Stimulated activated naive CD8-positive, alpha-beta T cell treated with anti-CD3 and anti-CD28 coated beads, Interleukin-15, Interleukin-2, amounts not matched to agents 100 ng/mL and 50 ng/mL, for 24 hours (primary cell): ENCODE data around the gene SYNE1.

ENCODE experiments used
- H3K27ac Mint-ChIP-seq: one replicate; pipeline ENCODE4 v1.8.0; 2021; ENCODE audit warnings: mild to moderate bottlenecking, mixed read lengths
- H3K27me3 Mint-ChIP-seq: one replicate; pipeline ENCODE4 v1.8.0; 2021; ENCODE audit warnings: mixed read lengths
- H3K36me3 Mint-ChIP-seq: one replicate; pipeline ENCODE4 v1.8.0; 2021; ENCODE audit warnings: low read depth, mixed read lengths
- H3K4me1 Mint-ChIP-seq: one replicate; pipeline ENCODE4 v1.8.0; 2021; ENCODE audit warnings: low read depth, mixed read lengths
- H3K4me3 Mint-ChIP-seq: one replicate; pipeline ENCODE4 v1.8.0; 2021; ENCODE audit warnings: mild to moderate bottlenecking, mixed read lengths
- H3K9me3 Mint-ChIP-seq: one replicate; pipeline ENCODE4 v1.8.0; 2021; ENCODE audit warnings: mixed read lengths

The SYNE1 gene

GRCh38 chr6:152071843-152072242 lies 565.3 kb downstream of the SYNE1 start:
- H3K36me3 Mint-ChIP-seq = peaks cover 8% of the 10 kb centered on the region
- H3K27ac Mint-ChIP-seq = no peak overlapping the region
- H3K4me3 Mint-ChIP-seq = no peak overlapping the region
- peaks cover 16% of the 10 kb centered on the region for H3K9me3 Mint-ChIP-seq
- peaks cover 9% of the 10 kb centered on the region for H3K27me3 Mint-ChIP-seq
- no peaks in the 10 kb centered on the region for H3K4me1 Mint-ChIP-seq
